IMR-90 (cell line): Measurements from ENCODE around the gene APP.

ENCODE experiments used
- CEBPB ChIP-seq: IDR thresholded peaks from 2 replicates; pipeline ENCODE4 v1.6.1; 2012; ENCODE audit warnings: low read depth, low read length, improper control_type of control experiment
- ELK1 ChIP-seq: fragments of 150-350 bp; IDR thresholded peaks from 2 replicates; pipeline ENCODE4 v1.6.1; 2016; ENCODE audit warnings: low read depth, mild to moderate bottlenecking, low read length, moderate library complexity, borderline replicate concordance
- MAZ ChIP-seq: IDR thresholded peaks from 2 replicates; pipeline ENCODE4 v1.6.1; 2012; ENCODE audit warnings: low read depth, mild to moderate bottlenecking, low read length, improper control_type of control experiment, moderate library complexity, borderline replicate concordance
- POLR2A ChIP-seq: IDR thresholded peaks from 2 replicates; pipeline ENCODE4 v1.6.1; 2012; ENCODE audit warnings: mild to moderate bottlenecking, low read depth, low read length
- RAD21 ChIP-seq: IDR thresholded peaks from 2 replicates; pipeline ENCODE4 v1.6.1; 2012; ENCODE audit warnings: low read length, improper control_type of control experiment
- RCOR1 ChIP-seq: IDR thresholded peaks from 2 replicates; pipeline ENCODE4 v1.6.1; 2012; ENCODE audit warnings: mild to moderate bottlenecking, low read length, improper control_type of control experiment; ENCODE audit not compliant: insufficient replicate concordance
- RFX5 ChIP-seq: IDR thresholded peaks from 2 replicates; pipeline ENCODE4 v1.8.0; 2012; ENCODE audit warnings: low read depth, mild to moderate bottlenecking, low read length, moderate library complexity
- TF ChIP-seq, protein P1 (sequence below): conservative IDR thresholded peaks from 2 replicates; pipeline ENCODE4 v1.5.1; 2012; ENCODE audit warnings: mild to moderate bottlenecking, low read depth, low read length, improper control_type of control experiment

DNA sequence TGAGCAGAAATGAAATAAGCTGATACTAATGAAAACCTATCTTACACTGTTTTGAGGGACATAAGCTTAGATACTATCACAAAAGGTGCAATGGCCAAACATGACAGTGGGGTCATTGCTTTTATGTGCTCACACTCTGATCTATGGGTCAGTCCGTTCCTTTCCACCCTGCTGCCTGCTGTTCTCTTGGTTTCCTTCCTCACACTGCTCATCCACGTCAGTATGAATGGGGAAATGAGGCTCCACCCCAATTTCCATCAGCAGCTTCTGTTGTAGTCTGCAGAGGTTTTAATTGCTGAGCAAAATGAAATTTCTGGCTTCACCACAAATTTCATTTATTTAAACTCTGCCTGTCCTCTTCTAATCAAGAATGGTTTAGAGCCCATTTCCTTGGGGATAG, 280.6 kb downstream of the APP start:
- TF ChIP-seq, protein P1, sequence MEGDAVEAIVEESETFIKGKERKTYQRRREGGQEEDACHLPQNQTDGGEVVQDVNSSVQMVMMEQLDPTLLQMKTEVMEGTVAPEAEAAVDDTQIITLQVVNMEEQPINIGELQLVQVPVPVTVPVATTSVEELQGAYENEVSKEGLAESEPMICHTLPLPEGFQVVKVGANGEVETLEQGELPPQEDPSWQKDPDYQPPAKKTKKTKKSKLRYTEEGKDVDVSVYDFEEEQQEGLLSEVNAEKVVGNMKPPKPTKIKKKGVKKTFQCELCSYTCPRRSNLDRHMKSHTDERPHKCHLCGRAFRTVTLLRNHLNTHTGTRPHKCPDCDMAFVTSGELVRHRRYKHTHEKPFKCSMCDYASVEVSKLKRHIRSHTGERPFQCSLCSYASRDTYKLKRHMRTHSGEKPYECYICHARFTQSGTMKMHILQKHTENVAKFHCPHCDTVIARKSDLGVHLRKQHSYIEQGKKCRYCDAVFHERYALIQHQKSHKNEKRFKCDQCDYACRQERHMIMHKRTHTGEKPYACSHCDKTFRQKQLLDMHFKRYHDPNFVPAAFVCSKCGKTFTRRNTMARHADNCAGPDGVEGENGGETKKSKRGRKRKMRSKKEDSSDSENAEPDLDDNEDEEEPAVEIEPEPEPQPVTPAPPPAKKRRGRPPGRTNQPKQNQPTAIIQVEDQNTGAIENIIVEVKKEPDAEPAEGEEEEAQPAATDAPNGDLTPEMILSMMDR, result no peak
- TF ChIP-seq CEBPB (no peak), POLR2A (no peak), RCOR1 (no peak), ELK1 (no peak), MAZ (no peak), RFX5 (no peak), RAD21 (no peak)
